Measurements from ENCODE around the gene POLR2H.

DNA sequence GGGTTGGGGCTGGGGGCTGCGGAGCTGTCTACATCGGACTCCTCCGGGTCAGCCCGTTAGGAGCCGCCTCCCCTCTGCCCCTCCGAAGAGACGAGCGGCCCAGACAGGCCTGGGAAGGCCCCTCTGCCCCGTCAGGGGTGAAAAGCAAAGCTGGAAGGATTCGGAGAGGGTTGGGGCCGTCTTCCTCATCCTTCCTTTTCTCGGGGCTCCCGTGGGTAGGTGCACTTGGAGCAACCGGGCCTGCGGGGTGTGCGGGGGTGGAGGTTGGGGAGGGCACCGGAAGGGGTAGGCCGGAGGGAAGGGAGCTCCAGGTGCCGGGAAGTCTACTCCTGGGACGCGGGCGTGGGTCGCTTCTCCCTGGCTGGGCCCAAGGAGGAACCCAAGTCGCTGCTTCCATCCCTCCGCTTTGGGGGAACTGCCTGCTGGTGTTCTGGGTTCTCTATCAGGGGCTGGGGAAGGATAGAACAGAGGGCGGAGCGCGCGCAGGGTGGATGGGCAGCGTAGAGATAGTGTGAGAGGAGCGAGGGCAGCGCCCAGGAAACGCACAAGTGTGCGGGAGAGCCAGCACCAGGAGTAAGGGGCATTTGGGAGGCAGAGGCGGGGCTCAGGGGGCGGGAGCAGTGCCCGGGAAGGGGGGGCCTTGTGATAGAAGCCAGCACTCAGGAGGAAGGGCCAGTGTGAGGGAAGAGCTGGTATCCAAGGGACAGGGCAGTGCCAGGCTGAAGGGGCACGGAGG lies 590 bp downstream of the POLR2H start:
- TF ChIP-seq CTCF (conservative IDR thresholded peaks at IDR 0.05; ENCODE audit: low read depth, low read length) (no peak), EZH2 (IDR thresholded peaks at IDR 0.05; ENCODE audit: borderline replicate concordance, low read depth, low read length, poor library complexity, severe bottlenecking) (no peak)
